Body of pancreas (tissue), 4 donors: ENCODE results near the gene PPP1R17.

Experiments used
- POLR2A ChIP-seq, 3 donors: fragments of 450-650 bp; IDR thresholded peaks; one replicate each; pipeline ENCODE4 v1.6.1; 2016; ENCODE audit warnings: antibody characterized with exemption in 3 of 3, mild to moderate bottlenecking in 2 of 3
- TF ChIP-seq, protein P1 (sequence below), 7 experiments: fragments of 450-650 bp in 4 of 7; fragments of 200-600 bp in 3 of 7; sonication (generic) in 3 of 7; IDR thresholded peaks; one replicate each; pipeline ENCODE4 v1.5.1; 2016 to 2019; ENCODE audit warnings: antibody characterized with exemption in 7 of 7

- TF ChIP-seq, protein P1, sequence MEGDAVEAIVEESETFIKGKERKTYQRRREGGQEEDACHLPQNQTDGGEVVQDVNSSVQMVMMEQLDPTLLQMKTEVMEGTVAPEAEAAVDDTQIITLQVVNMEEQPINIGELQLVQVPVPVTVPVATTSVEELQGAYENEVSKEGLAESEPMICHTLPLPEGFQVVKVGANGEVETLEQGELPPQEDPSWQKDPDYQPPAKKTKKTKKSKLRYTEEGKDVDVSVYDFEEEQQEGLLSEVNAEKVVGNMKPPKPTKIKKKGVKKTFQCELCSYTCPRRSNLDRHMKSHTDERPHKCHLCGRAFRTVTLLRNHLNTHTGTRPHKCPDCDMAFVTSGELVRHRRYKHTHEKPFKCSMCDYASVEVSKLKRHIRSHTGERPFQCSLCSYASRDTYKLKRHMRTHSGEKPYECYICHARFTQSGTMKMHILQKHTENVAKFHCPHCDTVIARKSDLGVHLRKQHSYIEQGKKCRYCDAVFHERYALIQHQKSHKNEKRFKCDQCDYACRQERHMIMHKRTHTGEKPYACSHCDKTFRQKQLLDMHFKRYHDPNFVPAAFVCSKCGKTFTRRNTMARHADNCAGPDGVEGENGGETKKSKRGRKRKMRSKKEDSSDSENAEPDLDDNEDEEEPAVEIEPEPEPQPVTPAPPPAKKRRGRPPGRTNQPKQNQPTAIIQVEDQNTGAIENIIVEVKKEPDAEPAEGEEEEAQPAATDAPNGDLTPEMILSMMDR (IDR thresholded peaks at IDR 0.05): no peak
- no peak for TF ChIP-seq POLR2A (IDR thresholded peaks at IDR 0.05)
Observed at GRCh38 chr7:31692451-31692850, 5.4 kb downstream of the PPP1R17 start.
